K562 (cell line): ENCODE measurements around the gene USP20. TPM values are rescaled to one million over a fixed set of nuclear protein-coding genes. Genes with fewer than 3 reads are reported as not detected.

Source experiments
- ATAC-seq: fragments of 200-7000 bp; cut with Tn5 transposase; 3 replicates; pipeline ENCODE4 v1.9.1; 2020; ENCODE audit warnings: moderate library complexity
- BruUV-seq: library from RNA; stranded (reverse); fragments of 400-500 nt; replicated peaks from 2 replicates; lab custom pipeline; 2021; lab: Mats Ljungman, UMichigan
- CTCF ChIA-PET: fragments of 300-600 bp; formaldehyde crosslinking; extraction: SDS; loops from one replicate; lab custom pipeline; 2021; ENCODE audit warnings: low intra/inter-chr PET ratio; lab: Yijun Ruan, JAX
- POLR2A ChIA-PET: fragments of 300-600, 350-650 bp; sonication (Branson Sonifier 250); formaldehyde crosslinking; extraction: SDS; loops from one replicate; lab custom pipeline; 2021; ENCODE audit warnings: antibody characterized with exemption, inconsistent platforms; lab: Yijun Ruan, JAX
- DNase-seq, 4 experiments: peaks; one replicate each; pipeline versions ENCODE4 v3.0.0 to v3.0.0-alpha.2; 2011 to 2018; ENCODE audit warnings: low spot score in 3 of 4, mixed read lengths in 3 of 4; ENCODE audit errors: extremely low read depth in 1 of 4
- FAIRE-seq: peaks from 2 replicates; lab custom pipeline; 2011; peaks lifted over from hg19 to GRCh38; lab: Jason Lieb, UNC
- H2AFZ ChIP-seq: 2 replicates; pipeline ENCODE4 v1.6.0; 2011; ENCODE audit warnings: low read depth, low read length, control low read depth, inconsistent platforms
- H3K27ac ChIP-seq: fragments of 200-600 bp; 3 replicates; pipeline ENCODE4 v1.8.0; 2011; ENCODE audit warnings: low read depth, mild to moderate bottlenecking, control low read depth, inconsistent platforms, low read length, moderate library complexity, mixed read lengths; ENCODE audit errors: extremely low read depth
- H3K27me3 ChIP-seq, 2 experiments: fragments of 300-600 bp in 1 of 2; 2 replicates in 1 of 2; 3 replicates in 1 of 2; pipeline versions ENCODE4 v1.6.0 to v1.8.0; 2011; ENCODE audit warnings: inconsistent platforms in 2 of 2, low read length in 2 of 2, mild to moderate bottlenecking in 1 of 2, mixed read lengths in 1 of 2, moderate library complexity in 1 of 2; ENCODE audit not compliant: control insufficient read depth in 2 of 2, insufficient read depth in 2 of 2
- H3K36me3 ChIP-seq: fragments of 300-600 bp; 3 replicates; pipeline ENCODE4 v1.8.0; 2011; ENCODE audit warnings: mild to moderate bottlenecking, low read length, inconsistent platforms; ENCODE audit not compliant: control insufficient read depth, insufficient read depth
- H3K4me1 ChIP-seq, 2 experiments: fragments of 200-600 bp in 1 of 2; replicated peaks in 1 of 2; 2 replicates in 1 of 2; 3 replicates in 1 of 2; pipeline versions ENCODE4 v1.5.1 to v1.8.0; 2011; ENCODE audit warnings: inconsistent platforms in 2 of 2, low read length in 2 of 2, mild to moderate bottlenecking in 1 of 2, mixed read lengths in 1 of 2, moderate library complexity in 1 of 2; ENCODE audit not compliant: control insufficient read depth in 2 of 2, insufficient read depth in 2 of 2
- H3K4me2 ChIP-seq: 2 replicates; pipeline ENCODE4 v1.6.1; 2011; ENCODE audit warnings: low read length, control low read depth, inconsistent platforms, mixed read lengths; ENCODE audit not compliant: insufficient read depth
- H3K4me3 ChIP-seq: fragments of 200-600 bp; sonication (generic), shearing (Covaris generic); 2 replicates; pipeline ENCODE4 v1.5.1; 2016; ENCODE audit warnings: control low read depth, inconsistent platforms
- H3K79me2 ChIP-seq: fragments of 200-600 bp; 3 replicates; pipeline ENCODE4 v1.8.0; 2011; ENCODE audit warnings: low read length, inconsistent platforms; ENCODE audit not compliant: control insufficient read depth, insufficient read depth
- H3K9ac ChIP-seq, 2 experiments: 2 replicates each; pipeline versions ENCODE4 v1.6.0 to v1.6.1; 2011; ENCODE audit warnings: low read depth in 2 of 2, low read length in 2 of 2, control low read depth in 1 of 2, inconsistent platforms in 1 of 2, mild to moderate bottlenecking in 1 of 2, mixed read lengths in 1 of 2; ENCODE audit not compliant: insufficient read depth in 1 of 2
- H3K9me1 ChIP-seq: one replicate; pipeline ENCODE4 v1.6.0; 2011; ENCODE audit warnings: inconsistent platforms, mild to moderate bottlenecking, low read length, moderate library complexity; ENCODE audit not compliant: control insufficient read depth, insufficient read depth
- H3K9me3 ChIP-seq: replicated peaks from 2 replicates; pipeline ENCODE4 v1.5.1; 2011; ENCODE audit warnings: low read depth, low read length, inconsistent platforms; ENCODE audit not compliant: control insufficient read depth, insufficient read depth
- H4K20me1 ChIP-seq: replicated peaks from 2 replicates; pipeline ENCODE4 v1.6.1; 2011; ENCODE audit warnings: low read length, inconsistent platforms, mixed read lengths; ENCODE audit not compliant: control insufficient read depth, insufficient read depth
- CHCHD3 ChIP-seq: fragments of 250-450 bp; sonication (Bioruptor Pico); IDR thresholded peaks from 2 replicates; pipeline ENCODE4 v2.1.2; 2022; ENCODE audit warnings: mild to moderate bottlenecking
- EHMT2 ChIP-seq: fragments of 450-650 bp; IDR thresholded peaks from 2 replicates; pipeline ENCODE4 v1.6.1; 2018; ENCODE audit warnings: antibody characterized with exemption
- FOS ChIP-seq: IDR thresholded peaks from 3 replicates; pipeline ENCODE4 v1.6.1; 2011; ENCODE audit not compliant: insufficient read length; ENCODE audit errors: extremely low read depth
- KDM2B ChIP-seq: fragments of 250-450 bp; sonication (Bioruptor Pico); IDR thresholded peaks from 2 replicates; pipeline ENCODE4 v1.8.0; 2021; ENCODE audit warnings: mild to moderate bottlenecking, moderate library complexity
- MAFK ChIP-seq: IDR thresholded peaks from 2 replicates; pipeline ENCODE4 v1.6.1; 2011; ENCODE audit warnings: low read length, improper control_type of control experiment
- NCOR1 ChIP-seq: fragments of 450-650 bp; IDR thresholded peaks from 2 replicates; pipeline ENCODE4 v1.6.1; 2016; ENCODE audit warnings: mild to moderate bottlenecking, moderate library complexity
- POLR2A ChIP-seq: fragments of 450-650 bp; conservative IDR thresholded peaks from 2 replicates; pipeline ENCODE4 v1.6.1; 2016
- POLR2B ChIP-seq: fragments of 450-650 bp; IDR thresholded peaks from 2 replicates; pipeline ENCODE4 v1.6.1; 2018; ENCODE audit warnings: low read depth; ENCODE audit not compliant: partially characterized antibody
- RAD51 ChIP-seq: fragments of 450-650 bp; IDR thresholded peaks from 2 replicates; pipeline ENCODE4 v1.7.1; 2016; ENCODE audit warnings: low read depth, mild to moderate bottlenecking, borderline replicate concordance
- RBM15 ChIP-seq: fragments of 200-400 bp; formaldehyde crosslinking; IDR thresholded peaks from 2 replicates; pipeline ENCODE4 v1.6.1; 2018; ENCODE audit warnings: mild to moderate bottlenecking, low read length, moderate library complexity; ENCODE audit not compliant: insufficient read depth
- ZFPM2 ChIP-seq: fragments of 250-450 bp; sonication (Bioruptor Pico); IDR thresholded peaks from 2 replicates; pipeline ENCODE4 v1.5.1; 2022; ENCODE audit warnings: mild to moderate bottlenecking
- ZNF274 ChIP-seq: IDR thresholded peaks from 2 replicates; pipeline ENCODE4 v1.6.1; 2011; ENCODE audit warnings: low read depth, mild to moderate bottlenecking, low read length, moderate library complexity, borderline replicate concordance
- ZNF778 ChIP-seq: fragments of 450-650 bp; formaldehyde crosslinking; IDR thresholded peaks from 2 replicates; pipeline ENCODE4 v1.4.0; 2020; ENCODE audit warnings: mild to moderate bottlenecking, moderate library complexity
- WGBS: fragments of 100-300 bp; shearing (Covaris generic); methylation state at CpG from one replicate; pipeline ENCODE4 v1.1.6; 2016; ENCODE audit warnings: low coverage, mixed read lengths; ENCODE audit not compliant: insufficient coverage; ENCODE audit errors: missing lambda C conversion rate; 5-methylcytosine and 5-hydroxymethylcytosine counted together
- in situ Hi-C: fragments of 300-500 bp; cut with MboI; formaldehyde crosslinking; loops from 4 replicates; pipeline ENCODE4 v1.15.0; 2018; ENCODE audit warnings: inconsistent platforms, mixed read lengths
- intact Hi-C: fragments of 100-400 bp; cut with micrococcal nuclease; formaldehyde crosslinking; loops from 2 replicates; pipeline ENCODE4 v1.14.2; 2022
- polyA plus RNA-seq, 8 experiments: library from polyadenylated mRNA; depleted of rRNA in 4 of 8; stranded (reverse) in 5 of 8; unstranded in 3 of 8; fragments of >200 nt; fragmentation: Nextera tagmentation in 2 of 8; fragmentation: Illumina TruSeq in 1 of 8; extraction: Ambion mirVana in 2 of 8; extraction: Trizol in 1 of 8; gene quantifications; 2 replicates each; pipeline versions ENCODE4 v1.2.1 to v1.2.3, GENCODE V29; 2011 to 2014; ENCODE audit warnings: inconsistent platforms in 1 of 8, missing spikeins in 1 of 8
- total RNA-seq, 7 experiments: library from RNA; depleted of rRNA in 6 of 7; stranded (reverse); fragments of >200 nt in 6 of 7; fragmentation: Illumina TruSeq in 2 of 7; extraction: Trizol in 2 of 7; gene quantifications; 2 replicates each; pipeline versions ENCODE4 v1.2.1 to v1.2.3, GENCODE V29; 2011 to 2021; ENCODE audit warnings: low replicate concordance in 1 of 7
- TF ChIP-seq, protein P1 (sequence below), 2 experiments: fragments of 450-650 bp in 1 of 2; sonication (generic) in 1 of 2; formaldehyde crosslinking; conservative IDR thresholded peaks; 2 replicates each; pipeline versions ENCODE4 v1.4.0 to v1.8.1; 2020 to 2022; ENCODE audit warnings: mild to moderate bottlenecking in 1 of 2, missing genetic modification reagents in 1 of 2

Gene USP20
- total and polyA plus RNA-seq, 9 of the 15 experiments (the other 6 are each of a cell fraction or from before 2014, with no cell fraction given), result 1.9 to 136 (median 49.1) TPM

DNA sequence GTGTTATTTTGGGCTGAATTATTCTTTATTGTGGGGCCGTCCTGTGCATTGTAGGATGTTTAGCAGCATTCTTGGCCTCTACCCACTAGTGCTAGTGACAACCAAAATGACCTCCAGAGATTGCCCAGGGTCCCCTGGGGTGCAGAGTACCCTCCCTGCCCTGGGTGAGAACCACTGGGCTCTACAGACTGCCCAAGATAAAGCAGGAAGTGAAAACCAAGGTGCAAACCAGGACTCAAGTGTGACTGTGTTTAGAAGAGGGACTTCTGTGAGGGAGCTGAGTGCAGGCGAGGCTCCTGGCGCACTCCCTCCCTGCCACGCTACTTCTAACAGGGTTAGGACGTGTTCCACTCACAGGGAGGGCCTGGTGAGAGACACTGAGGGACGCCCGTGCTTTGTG lies 41.6 kb downstream of the USP20 start:
- 89% methylated on average over 7 of the region's 7 CpGs for WGBS
- Histone ChIP-seq H4K20me1 (no peaks in the 10 kb centered on the region), H3K9ac (peak overlapping the region in 1 of 2 experiments; percentile 66; a peak in 1 of 4 replicates), H3K27ac (no peak overlapping the region; the same call in 2 of the 3 replicates), H2AFZ (no peak overlapping the region), H3K79me2 (peaks cover 25% of the 10 kb centered on the region), H3K4me2 (no peak overlapping the region), H3K9me3 (no peaks in the 10 kb centered on the region), H3K27me3 (no peaks in the 10 kb centered on the region; a peak in 1 of 5 replicates), H3K4me1 (peaks cover 0 to 38% of the 10 kb centered on the region in 2 experiments), H3K36me3 (peaks cover 64% of the 10 kb centered on the region), H3K9me1 (no peaks in the 10 kb centered on the region), H3K4me3 (no peak overlapping the region)
- CTCF ChIA-PET, result no interaction called here
- TF ChIP-seq POLR2B, result no peak
- no peak for TF ChIP-seq CHCHD3 (CRISPR knock-in tag)
- no peak for TF ChIP-seq EHMT2
- TF ChIP-seq, protein P1, sequence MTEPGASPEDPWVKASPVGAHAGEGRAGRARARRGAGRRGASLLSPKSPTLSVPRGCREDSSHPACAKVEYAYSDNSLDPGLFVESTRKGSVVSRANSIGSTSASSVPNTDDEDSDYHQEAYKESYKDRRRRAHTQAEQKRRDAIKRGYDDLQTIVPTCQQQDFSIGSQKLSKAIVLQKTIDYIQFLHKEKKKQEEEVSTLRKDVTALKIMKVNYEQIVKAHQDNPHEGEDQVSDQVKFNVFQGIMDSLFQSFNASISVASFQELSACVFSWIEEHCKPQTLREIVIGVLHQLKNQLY (CRISPR knock-in tag; conservative IDR thresholded peaks at IDR 0.05), result no peak
- no peak for TF ChIP-seq ZNF778
- no peak for TF ChIP-seq KDM2B (CRISPR knock-in tag)
- no peak for TF ChIP-seq POLR2A
- no peak for TF ChIP-seq NCOR1
- TF ChIP-seq RAD51, result no peak
- TF ChIP-seq MAFK, result no peak
- no peak for TF ChIP-seq ZFPM2 (CRISPR knock-in tag)
- no peak for TF ChIP-seq ZNF274
- no peak for TF ChIP-seq RBM15
- no peak for TF ChIP-seq FOS
- in situ Hi-C loops, result no loop called here
- no peak for ATAC-seq
- intact Hi-C loops, result no loop called here
- no peak for DNase-seq
- no TSS peak for BruUV-seq
- no peak for FAIRE-seq
- POLR2A ChIA-PET, result interaction anchor here (0.9 to 2.0 kb wide), 4 partner anchors 8 to 16 kb away, joined by 3 to 5 read pairs (median 4); no protein-coding TSS in a partner anchor
